Vagina (tissue), 2 donors: ENCODE measurements around the gene MTERF4.

Experiments
- POLR2A ChIP-seq, 2 donors: fragments of 450-650 bp; IDR thresholded peaks; one replicate each; pipeline ENCODE4 v1.6.1; 2017; ENCODE audit warnings: antibody characterized with exemption in 2 of 2, mild to moderate bottlenecking in 2 of 2, moderate library complexity in 2 of 2
- POLR2AphosphoS5 ChIP-seq, 2 donors: sonication (generic); formaldehyde crosslinking; IDR thresholded peaks; one replicate each; pipeline ENCODE4 v1.9.0; 2017; ENCODE audit warnings: antibody characterized with exemption in 2 of 2, mild to moderate bottlenecking in 2 of 2, low read depth in 1 of 2; ENCODE audit not compliant: insufficient read depth in 1 of 2
- TF ChIP-seq, protein P1 (sequence below), 3 experiments: fragments of 450-650 bp in 2 of 3; fragments of 200-600 bp in 1 of 3; sonication (generic) in 1 of 3; IDR thresholded peaks; one replicate each; pipeline ENCODE4 v1.5.1; 2017 to 2019; ENCODE audit warnings: antibody characterized with exemption in 3 of 3, mild to moderate bottlenecking in 2 of 3, moderate library complexity in 2 of 3

DNA sequence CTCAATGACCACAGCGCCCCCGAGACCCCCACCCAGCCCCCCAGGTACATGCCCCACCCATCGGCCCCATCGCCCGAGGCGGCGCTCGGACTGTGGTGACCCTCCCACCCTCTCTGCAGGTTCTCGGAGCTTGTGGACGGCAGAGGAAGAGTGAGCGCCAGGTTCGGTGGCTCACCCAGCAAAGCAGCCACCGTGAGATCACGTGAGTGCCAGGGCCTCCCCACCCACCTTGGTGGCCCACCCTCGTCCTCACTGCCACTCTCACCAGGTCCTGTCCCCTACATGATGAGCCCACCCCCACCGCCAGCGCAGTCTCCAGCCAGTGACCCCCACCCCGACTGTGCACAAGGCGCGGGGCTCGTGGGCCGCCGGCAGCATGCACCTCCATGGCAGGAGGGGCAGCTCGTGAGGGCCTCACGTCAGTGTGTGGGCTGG lies 30.4 kb downstream of the MTERF4 start:
- TF ChIP-seq, protein P1, sequence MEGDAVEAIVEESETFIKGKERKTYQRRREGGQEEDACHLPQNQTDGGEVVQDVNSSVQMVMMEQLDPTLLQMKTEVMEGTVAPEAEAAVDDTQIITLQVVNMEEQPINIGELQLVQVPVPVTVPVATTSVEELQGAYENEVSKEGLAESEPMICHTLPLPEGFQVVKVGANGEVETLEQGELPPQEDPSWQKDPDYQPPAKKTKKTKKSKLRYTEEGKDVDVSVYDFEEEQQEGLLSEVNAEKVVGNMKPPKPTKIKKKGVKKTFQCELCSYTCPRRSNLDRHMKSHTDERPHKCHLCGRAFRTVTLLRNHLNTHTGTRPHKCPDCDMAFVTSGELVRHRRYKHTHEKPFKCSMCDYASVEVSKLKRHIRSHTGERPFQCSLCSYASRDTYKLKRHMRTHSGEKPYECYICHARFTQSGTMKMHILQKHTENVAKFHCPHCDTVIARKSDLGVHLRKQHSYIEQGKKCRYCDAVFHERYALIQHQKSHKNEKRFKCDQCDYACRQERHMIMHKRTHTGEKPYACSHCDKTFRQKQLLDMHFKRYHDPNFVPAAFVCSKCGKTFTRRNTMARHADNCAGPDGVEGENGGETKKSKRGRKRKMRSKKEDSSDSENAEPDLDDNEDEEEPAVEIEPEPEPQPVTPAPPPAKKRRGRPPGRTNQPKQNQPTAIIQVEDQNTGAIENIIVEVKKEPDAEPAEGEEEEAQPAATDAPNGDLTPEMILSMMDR (IDR thresholded peaks at IDR 0.05), result no peak
- no peak for TF ChIP-seq POLR2A (IDR thresholded peaks at IDR 0.05)
- TF ChIP-seq POLR2AphosphoS5 (IDR thresholded peaks at IDR 0.05; ENCODE audit: insufficient read depth in 1 of 2, low read depth in 1 of 2), result no peak
